CMK (cell line): ENCODE results near the gene C20orf144.

Experiments used
- DNase-seq: peaks from one replicate; pipeline ENCODE4 v3.0.0-alpha.2; 2010; ENCODE audit warnings: low read depth

The C20orf144 gene

DNA sequence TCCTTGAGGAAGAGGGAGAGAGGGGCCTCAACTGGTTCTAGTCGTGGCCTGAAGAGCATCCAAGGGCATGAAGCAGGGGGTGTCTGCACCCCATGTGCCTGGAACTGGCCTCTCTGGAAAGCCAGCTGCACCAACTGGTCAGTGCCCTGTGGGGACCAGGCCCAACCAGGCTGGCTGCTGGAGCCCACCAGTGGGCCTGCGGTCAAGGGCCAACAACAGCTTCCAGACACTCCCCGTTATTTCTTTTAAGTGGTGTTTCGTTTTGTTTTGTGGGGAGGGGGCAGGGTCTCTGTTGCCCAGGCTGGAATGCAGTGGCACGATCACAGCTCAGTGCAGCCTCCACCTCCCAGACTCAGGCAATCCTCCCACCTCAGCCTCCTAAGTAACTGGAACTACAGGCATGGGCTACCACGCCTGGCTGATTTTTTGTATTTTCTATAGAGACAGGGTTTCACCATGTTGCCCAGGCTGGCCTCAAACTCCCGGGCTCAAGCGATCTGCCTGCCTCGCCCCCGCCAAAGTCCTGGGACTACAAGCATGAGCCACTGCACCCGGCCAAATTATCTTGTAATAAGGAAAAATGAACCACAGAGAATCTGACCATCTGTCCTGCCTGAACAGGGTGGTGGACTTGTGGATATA is 11.9 kb upstream of the C20orf144 start:
- DNase-seq: no peak

DNA sequence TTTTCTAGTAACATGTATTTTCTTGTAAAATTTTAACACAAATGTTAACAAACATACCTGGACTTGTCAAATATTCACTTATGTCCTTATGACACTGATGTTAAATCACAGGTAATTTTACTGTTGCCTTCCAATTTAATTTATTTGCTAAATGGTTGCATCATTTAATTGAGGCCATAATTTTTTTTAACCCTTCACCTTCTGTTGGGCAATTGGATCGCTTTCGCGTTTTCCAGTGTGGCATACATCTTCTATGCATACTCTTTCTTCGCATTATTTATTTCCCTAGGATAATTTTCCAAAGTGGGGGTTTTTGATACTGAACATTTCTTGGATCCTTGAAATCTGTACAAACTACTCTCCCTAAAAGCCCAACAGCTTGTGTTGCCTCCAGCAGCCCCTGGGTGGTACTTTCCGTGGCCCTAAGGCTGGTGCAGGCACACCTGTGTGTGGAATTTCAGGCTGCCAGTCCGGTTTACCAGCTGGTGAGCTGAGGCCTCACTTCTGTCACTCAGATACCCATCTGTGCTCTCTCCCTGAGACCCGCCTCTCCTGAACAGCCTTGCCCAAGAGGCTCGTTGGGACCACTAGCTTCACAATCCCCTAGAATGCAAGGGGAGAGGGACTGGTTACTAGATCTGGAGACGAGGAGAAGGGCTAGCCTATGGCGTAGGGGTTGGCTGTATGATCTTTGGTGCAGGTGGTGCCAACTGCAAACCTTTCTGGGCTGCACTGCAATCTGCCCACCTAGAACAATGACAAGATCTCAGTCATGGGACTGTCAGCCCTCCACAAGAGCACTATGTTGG is 11.2 kb upstream of the C20orf144 start:
- DNase-seq: no peak

DNA sequence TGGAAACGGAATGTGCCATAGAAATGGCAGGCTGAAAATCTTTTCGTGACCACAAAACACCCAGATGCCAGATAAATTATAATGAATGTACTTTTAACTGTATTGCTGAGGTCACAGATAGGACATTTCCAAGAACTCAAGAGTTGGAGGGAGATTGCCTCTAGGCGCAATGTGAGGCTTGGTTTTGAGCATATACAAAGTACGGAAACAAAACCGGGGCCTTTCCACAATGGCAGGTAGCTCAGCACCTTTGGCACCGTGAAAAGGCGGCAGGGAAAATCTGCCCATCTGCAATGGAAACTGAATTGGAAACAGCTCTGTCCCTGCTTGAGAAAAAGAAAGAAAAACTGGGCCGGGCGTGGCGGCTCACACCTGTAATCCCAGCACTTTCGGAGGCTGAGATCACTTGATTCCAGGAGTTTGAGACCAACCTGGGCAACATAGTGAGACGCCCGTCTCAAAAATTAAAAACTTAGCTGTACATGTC is 10.5 kb upstream of the C20orf144 start:
- no peak for DNase-seq

DNA sequence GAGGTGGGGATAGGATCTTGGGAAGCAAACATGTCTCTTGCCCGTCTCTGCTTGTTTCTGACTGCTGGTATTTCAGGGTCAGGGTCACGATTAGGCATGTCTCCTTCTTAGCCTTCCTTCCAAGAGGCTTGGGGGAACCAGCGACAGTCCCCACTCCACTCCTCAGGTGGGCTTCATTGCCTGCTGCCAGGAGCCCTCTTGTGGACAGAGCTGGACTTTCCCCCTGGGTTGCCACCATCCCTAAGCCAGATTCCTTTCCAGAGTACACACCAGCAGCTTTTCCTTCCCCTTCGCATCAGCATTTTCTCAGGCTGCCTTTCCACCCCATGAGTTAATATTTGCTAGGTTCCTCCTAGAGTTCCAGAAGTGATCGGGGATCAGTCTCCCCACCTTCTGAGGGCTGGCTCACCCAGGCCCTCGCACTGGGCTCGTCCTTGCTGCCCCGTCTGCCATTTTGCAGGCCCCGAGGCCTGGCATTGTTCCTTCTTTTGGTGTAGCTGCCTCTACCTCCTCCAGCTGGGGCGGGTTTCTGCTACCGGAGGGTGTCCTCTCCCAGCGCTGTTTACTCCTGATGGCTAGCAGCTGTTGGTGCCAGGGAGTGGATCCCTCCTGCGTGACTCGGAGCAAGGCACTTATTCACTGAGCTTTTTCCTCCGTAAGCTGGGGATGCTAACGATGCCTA is 8.8 kb upstream of the C20orf144 start:
- no peak for DNase-seq

DNA sequence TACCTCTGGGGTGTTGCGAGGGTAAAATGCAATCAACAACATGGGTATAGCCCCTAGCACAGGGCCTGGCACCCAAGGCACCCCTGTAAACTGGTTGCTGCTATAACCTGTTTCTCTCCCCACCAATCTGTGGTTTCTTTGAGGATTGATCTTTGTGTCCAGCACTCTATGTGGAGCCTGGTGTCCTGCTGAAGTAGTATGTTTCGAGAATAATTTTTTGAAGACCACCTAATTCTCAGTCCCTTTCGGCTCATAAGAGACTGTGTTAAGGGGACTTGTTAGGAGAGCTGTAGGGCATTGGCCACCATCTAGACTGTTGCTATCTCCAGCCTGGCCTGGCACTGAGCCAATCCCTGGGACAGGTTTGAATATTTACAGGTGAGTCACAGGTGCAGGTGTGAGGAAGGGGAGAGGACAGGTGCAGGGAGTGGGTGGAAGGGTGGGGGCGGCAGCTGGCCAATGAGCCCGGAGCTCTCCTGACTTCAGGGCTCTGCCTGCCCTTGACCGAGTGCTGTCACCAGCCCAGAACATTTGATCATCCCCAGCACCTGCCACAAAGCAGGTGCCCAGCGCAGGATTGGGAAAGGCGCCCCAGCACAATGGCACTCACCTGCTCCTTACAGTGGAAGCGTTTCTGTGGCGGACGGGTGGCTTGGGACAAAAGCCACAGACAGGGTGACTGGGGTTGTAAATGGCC is 8.1 kb upstream of the C20orf144 start:
- no peak for DNase-seq

DNA sequence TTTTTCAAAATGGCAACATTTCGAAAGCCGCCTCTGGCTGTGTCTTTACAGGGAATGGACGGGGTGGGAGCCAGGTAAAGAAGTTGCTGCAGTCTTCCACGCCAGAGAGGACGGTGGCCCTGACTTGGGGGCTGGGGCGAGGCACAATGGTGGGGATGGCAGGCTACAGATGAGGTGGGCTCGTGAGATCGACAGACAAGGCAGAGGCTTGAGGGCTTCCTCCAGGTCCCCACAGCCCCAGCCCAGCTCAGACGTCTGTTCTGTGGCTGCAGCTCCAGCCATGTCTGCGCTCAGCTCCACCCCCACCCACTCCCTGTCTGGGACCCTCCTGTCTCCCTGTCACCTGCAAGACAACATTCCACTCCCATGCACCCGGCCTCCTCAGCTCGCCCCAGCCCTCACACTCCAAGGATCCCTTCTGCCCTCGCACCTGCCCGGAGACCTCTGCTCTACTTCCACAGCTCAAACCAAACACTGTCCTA is 7.4 kb upstream of the C20orf144 start:
- DNase-seq: no peak

DNA sequence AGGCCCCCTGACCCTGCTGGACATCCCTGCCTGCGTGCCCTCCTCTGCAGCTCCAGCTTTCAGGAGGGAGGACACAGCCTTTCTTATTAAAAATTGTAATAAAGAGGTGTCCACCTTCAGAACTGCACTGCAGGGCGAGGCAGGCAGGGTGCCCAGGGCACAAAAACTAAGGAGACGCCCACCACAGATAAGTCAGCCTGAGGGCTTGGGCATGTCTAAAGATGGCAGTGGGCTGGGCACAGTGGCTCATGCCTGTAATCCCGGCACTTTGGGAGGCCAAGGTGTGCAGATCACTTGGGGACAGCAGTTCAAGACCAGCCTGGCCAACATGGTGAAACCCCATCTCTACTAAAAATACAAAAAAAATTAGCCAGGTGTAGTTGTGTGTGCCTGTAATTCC is 7.0 kb upstream of the C20orf144 start:
- no peak for DNase-seq

DNA sequence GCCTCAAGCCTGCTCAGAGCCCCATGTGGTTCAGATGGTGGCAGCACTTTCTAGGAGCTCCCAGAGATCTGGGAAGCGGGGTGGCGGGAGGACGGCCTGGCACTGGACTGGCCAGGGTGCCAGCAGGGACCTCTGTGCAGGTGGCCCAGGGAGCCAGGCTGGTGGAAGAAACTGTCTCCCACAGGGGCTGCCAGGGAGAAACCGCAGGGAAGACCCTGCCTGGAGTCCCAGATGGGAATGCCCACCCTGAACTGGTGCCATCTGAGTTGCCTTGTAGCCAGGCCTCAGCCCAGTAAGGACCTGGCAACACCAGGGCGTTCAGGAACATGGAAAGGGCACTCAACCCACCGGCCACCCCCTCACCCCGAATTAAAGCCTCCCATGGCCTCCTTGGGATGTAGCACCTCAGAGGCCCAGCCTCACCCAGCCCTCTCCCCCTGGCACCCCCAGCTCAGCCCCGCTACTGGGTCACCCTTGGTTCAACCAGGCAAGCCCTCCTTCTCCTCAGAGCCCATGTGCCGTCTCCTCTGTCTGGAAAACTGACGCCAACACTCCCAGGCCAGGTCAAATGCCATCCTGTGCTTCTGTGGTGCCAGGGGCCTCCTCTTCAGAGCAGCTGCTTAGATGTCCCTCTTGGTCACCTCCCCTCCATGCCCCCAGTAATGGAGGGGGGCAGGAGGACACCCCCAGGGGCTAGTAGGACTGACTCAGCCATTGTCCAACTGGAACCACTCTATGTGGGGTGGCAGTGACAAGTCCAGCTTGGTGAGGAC is 5.9 kb upstream of the C20orf144 start:
- DNase-seq: no peak

DNA sequence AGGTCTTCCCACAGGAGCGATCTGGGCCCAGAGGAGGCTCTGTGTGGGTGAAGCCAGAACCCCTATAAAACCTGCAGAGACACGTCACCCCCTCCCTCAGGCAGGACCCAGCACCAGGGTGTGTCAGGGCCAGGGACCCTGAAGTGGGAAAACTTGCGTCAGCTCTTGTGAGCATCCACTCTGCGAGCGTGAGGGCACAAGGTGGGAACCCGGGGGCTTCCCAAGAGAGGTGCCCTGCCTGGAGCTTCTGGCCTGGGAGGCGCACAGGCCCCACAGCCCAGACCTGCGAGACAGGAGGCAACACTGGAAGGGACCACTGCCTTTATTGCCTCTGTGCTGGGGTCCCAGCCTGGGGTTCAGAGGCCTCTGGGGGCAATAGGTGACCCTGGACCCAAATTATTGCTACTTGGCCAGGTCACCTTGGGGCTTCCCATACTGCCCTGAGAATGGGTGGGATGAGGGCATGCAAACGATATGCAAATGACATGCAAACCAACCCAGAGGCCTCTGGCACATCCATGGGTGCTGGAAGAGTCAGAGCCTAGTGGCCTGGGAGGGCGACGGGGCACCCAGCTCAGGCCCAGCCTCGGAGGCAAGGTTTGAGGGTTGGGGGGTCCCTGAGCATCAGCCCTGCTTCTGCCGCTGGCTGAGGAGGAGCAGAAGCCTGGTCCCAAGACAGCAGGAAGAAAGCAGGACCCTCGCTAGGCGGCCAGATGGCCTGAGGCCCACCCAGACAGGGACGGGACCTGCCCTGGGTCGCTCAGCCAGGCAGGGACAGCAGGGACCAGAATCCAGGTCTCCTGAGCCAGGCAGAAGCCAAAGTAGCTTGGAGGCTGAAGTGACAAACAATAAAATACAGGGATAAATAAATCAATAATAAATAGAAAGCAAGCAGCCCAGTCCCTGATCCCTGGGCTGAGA is 5.1 kb upstream of the C20orf144 start:
- no peak for DNase-seq

DNA sequence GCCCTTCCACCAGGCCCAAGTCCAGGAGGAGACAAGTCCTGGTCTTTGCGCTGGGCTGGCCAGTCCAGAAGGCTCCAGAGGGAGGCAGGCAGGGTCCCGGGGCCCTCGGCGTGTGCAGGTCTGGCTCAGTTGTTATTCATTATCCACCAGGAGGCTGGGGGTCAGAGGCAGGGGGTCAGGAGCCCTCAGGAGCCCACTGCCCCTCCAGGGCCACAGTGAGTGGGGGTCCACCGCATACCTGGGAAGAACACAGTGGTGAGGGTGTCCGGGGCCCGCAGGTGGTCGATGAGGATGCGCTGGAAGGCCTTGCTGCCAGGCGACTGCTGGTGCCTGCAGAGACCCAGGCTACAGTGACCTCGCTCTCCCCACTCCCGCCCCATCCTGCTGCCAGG is 4.4 kb upstream of the C20orf144 start:
- no peak for DNase-seq

DNA sequence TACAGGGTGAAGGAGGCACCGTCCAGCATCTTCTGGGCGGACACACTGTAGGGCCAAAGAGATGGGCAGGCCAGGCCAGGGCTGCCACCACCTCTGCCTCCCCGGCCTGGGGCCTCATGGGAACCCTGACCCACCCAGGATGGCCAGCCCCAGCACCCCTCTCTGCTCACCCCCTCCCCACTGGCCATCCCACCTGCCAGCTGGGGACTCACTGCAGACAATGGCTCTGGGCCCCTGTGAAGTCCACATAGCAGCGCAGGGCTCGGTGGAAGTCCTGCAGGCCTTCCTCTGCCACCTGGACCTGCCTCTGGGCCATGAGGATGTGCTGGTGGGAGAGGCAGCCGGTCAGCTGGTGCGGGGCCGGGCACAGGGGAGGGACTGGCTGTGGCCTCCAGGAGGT is 3.6 kb upstream of the C20orf144 start:
- no peak for DNase-seq

DNA sequence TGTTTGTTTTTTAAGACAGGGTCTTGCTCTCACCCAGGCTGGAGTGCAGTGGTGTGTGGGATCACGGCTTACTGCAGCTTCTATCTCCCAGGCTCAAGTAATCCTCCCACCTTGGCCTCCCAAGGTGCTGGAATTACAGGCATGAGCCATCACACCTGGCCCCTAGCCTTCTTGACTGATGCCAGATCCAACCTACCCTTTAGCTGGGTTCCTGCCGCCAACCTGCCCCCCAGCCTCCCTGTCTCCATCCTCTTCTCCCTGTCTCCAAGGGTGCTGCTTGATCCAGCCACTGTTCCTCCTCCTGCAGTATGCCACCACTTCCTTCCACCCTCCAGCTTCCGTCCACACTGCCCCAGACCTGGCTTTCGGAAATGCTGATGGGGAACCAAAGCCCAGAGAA is 3.2 kb upstream of the C20orf144 start:
- DNase-seq: no peak

DNA sequence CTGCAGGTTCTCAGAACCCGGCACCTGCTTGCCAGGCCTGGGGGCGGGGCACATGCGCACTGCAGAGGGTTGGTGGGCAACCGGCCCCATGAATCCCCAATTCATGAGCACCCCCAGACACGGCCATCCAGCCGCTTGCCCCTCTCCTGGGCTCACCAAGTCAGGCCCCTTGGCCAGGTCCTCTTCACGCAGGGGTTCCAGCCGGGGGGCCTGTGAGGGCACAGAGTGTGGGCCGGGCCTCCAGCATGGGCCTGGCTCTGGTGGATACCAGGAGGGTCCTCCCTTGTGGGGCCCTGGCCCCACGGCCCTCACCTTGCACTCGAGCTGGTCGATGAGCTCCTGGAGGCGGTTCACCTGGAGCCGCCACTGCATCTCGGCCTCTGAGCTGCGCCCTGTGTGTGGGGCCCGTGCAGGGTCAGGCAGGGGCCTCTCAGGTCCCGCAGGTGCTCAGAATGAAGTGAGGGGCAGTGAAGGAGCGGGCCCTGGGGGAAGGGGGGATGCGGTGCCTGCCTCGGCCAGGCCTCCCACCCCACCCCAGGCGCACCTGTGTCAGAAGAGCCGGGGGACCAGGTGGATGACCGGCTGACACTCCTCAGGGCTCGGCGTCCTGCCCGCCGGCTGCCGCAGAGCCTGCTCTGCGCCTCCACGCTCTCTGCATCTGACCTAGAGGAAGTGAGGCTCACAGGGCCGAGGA is 2.6 kb upstream of the C20orf144 start:
- no peak for DNase-seq

DNA sequence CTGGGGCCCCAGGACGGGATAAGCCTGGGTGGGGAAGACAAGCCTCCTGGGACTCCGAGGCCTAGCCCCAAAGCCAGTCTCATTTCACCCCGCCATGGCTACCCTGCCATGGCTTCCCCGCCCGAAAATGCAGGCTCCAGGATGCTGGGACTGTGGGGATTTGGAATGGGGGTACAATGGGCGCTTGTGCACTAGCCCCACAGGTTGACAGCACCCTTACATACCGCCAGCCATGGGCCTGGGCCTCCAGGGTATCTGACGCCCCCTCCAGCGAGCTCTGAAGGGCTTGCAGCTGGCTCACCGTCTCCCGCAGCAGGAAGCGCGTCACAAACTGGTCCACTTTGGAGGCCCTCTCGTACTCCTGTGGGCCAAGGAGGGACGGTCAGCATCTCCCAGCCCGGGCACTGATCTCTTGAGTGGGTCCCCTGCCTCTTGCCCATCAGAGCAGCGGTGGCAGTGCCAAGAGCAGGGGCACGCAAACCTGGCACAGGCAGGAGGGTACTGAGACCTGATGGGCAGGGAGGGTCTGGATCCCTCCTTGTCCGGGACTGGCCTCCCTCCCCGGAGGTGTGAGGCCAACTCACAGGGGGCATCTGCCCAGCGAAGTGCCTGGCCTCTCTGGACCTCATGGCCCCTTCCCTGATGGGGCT is 2.0 kb upstream of the C20orf144 start:
- DNase-seq: no peak

DNA sequence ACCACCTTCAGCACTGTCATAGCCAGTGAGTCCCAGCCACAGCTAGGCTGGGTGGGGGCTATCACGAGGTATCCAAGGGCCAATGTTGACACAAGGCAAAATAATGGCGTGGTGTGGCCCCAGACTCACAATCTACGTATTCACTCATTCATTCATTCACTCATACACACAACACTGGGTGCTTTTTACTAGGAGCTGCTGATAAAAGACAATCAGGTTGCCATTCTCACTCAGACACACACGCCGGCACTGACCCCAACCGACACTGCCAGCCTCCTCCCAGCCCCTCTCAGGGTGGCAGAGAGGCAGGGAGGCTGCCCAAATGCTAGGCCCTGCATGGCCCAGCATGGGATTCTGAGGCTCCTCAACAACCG is 1.5 kb upstream of the C20orf144 start:
- no peak for DNase-seq

DNA sequence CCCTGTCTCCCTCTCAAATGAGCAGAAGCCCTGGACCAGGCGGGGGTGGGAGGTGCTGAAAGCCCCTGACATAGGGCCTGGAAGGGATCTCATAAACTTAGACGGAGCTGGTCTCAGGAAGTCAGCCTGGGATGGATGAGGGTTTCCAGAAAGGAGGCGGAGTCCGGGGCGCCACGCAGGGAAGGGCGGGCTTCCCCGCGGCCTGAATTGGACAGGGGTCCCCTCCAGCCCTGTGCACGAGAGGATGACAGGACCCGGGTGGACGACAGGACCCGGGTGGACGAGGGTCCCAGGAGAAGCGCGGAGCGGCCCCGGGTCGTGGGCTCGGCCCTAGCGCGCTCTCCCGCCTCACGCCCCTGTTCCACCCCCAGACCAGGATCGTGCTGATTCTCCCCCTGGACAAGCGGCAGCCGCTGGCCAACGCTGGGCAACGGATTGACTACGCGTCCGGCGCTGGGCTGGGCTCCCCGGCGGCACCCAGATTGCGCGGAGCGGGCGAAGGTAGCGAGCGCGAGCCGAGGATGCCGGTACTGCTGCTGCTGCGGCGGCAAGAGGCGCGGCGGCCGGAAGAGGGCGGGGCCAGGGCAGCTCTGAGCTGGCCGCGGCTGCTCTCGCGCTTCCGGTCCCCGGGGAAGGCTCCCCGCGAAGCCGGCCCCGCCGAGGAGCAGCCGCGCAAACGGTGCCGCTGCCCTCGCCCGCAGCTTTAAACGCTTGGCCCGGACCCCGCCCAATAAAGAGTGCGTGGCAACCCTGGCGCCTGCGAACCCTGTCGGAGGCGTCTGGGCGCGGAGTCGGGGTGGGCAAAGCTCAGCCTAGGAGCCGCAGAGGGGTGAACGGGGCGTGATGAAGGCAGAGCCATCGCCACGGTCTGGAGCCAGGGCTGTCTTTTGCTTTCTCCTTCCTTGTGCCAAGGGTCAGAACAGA is 1.3 kb downstream of the C20orf144 start:
- DNase-seq: no peak

DNA sequence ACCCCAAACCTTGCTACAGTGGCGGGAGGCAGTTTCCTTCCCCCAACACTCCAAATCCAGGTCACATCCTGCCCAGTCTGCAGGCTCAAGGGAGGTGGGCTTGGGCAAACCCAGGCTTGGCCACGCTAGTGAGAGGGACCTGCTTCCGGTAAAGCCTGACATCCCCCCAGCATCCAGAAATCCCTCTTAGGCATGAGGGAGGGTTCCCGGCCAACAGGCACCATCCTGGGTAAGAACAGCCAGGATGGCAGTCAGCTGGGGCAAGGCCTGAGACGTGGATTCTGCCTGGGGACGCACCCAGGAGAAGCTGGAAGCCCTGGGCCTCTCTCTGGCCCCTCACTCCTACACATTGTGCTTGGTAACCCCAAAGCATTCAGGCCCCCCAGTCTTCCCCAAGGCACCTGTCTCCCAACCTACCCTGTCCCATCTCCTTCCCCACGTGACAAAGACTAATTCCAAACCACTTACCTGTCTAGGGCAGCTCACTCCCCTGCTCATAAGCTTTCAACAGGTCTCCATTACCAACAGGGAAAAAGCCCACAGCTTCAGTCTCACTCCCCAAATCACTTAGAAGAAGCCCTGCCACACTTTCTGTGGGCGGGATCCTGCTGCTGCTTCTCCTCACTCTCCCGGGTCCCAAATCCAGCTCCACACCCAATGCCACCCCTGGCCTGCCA is 2.1 kb downstream of the C20orf144 start:
- DNase-seq: no peak

DNA sequence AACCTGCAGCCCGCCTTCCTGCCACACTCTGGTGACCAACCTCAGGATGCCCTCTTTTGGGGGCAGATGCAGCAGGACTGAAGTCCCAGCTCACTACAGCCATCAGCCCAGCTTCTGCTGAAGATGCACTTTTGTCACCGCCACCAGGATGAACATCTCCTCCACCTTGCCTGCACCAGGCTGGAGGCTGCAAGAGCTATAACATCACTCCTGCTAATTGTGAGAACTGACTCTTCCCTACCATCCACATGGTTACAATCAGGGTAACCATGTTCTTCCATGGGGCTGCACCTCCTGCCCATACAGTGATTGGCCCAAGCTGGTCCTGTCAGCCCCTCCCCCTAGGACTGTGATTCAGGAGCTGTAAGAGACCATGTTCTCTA is 2.6 kb downstream of the C20orf144 start:
- DNase-seq: no peak
